ENCODE data around the gene AHSG. TPM values are rescaled to one million over a fixed set of nuclear protein-coding genes. Genes with fewer than 3 reads are reported as not detected.

Gene AHSG
- total RNA-seq, 1 experiment from 2014 or later = not detected

Other genes starting within 250 kb of the AHSG start
- gene CRYGS, start 68.7 kb upstream of the AHSG start, total RNA-seq (2014; rRNA removed; shearing (Covaris generic)) = 0.51 and 2.6 TPM in 2 replicates
- gene TBCCD1, start 45.7 kb upstream of the AHSG start, total RNA-seq (2014; rRNA removed; shearing (Covaris generic)) = 15.9 and 17.7 TPM in 2 replicates
- gene DNAJB11, start 42.3 kb upstream of the AHSG start, total RNA-seq (2014; rRNA removed; shearing (Covaris generic)) = 137 and 142 TPM in 2 replicates
- gene FETUB, start 27.3 kb downstream of the AHSG start, total RNA-seq (2014; rRNA removed; shearing (Covaris generic)) = not detected in 2 replicates
- gene HRG, start 53.0 kb downstream of the AHSG start, total RNA-seq (2014; rRNA removed; shearing (Covaris generic)) = not detected in 2 replicates
- not detected in 2 replicates for gene KNG1, start 104.3 kb downstream of the AHSG start, total RNA-seq (2014; rRNA removed; shearing (Covaris generic))
- 697 and 819 TPM in 2 replicates for gene EIF4A2, start 170.5 kb downstream of the AHSG start, total RNA-seq (2014; rRNA removed; shearing (Covaris generic))
- 167 and 198 TPM in 2 replicates for gene RFC4, start 193.4 kb downstream of the AHSG start, total RNA-seq (2014; rRNA removed; shearing (Covaris generic))
- not detected in 2 replicates for gene ADIPOQ, start 229.7 kb downstream of the AHSG start, total RNA-seq (2014; rRNA removed; shearing (Covaris generic))

All from Daoy (cell line).